ENCODE measurements around the gene LANCL2. TPM values are rescaled to one million over a fixed set of nuclear protein-coding genes. Genes with fewer than 3 reads are reported as not detected.

The LANCL2 gene, protein sequence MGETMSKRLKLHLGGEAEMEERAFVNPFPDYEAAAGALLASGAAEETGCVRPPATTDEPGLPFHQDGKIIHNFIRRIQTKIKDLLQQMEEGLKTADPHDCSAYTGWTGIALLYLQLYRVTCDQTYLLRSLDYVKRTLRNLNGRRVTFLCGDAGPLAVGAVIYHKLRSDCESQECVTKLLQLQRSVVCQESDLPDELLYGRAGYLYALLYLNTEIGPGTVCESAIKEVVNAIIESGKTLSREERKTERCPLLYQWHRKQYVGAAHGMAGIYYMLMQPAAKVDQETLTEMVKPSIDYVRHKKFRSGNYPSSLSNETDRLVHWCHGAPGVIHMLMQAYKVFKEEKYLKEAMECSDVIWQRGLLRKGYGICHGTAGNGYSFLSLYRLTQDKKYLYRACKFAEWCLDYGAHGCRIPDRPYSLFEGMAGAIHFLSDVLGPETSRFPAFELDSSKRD
- total RNA-seq (2022; extraction: Qiagen RNA extraction): 12.1 to 16.8 TPM (median 13.6 TPM) in 5 replicates

DNA sequence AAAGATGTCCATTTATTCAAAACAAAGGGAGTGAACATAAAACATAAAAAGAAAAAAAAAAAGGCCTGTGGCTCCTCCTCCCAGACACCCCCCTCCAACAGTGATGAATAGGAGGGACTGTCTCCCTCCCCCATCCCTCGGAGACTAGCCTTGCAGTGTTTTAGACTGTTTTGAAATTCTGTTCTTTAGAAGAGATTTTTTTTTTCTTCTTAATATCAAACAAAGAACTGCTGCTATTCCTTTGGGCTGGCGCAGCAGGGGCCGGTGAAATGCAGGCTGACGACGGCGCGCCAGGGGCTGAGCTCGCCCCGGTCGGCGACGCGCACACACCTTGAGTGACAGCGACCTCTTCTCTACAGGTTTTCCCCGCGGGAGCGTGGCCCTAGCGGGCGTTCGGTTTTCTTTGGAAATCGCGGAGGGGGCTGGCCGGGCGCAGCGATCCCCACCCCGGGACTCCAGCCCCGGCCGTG is at the start of gene LANCL2:
Gene LANCL2 (plus strand): TSS at position 133 of the 470 bp plus-strand sequence. CDS start 689 bp downstream, outside the sequence.

Other genes with a start within 250 kb of the LANCL2 start
- gene VOPP1, start 207.2 kb downstream of the LANCL2 start, total RNA-seq (2022; extraction: Qiagen RNA extraction): 76.3 to 89.4 TPM (median 88.6 TPM) in 5 replicates

Measured in A549 treated with dexamethasone at 1 μM for 4 hours (cell line).